ENCODE measurements around the gene RBM23. TPM values are rescaled to one million over a fixed set of nuclear protein-coding genes. Genes with fewer than 3 reads are reported as not detected.

The RBM23 gene
- total and polyA plus RNA-seq, 2 of the 8 experiments (the other 6 are each of a cell fraction or from before 2014, with no cell fraction given) = 41.2 to 43.3 TPM

DNA sequence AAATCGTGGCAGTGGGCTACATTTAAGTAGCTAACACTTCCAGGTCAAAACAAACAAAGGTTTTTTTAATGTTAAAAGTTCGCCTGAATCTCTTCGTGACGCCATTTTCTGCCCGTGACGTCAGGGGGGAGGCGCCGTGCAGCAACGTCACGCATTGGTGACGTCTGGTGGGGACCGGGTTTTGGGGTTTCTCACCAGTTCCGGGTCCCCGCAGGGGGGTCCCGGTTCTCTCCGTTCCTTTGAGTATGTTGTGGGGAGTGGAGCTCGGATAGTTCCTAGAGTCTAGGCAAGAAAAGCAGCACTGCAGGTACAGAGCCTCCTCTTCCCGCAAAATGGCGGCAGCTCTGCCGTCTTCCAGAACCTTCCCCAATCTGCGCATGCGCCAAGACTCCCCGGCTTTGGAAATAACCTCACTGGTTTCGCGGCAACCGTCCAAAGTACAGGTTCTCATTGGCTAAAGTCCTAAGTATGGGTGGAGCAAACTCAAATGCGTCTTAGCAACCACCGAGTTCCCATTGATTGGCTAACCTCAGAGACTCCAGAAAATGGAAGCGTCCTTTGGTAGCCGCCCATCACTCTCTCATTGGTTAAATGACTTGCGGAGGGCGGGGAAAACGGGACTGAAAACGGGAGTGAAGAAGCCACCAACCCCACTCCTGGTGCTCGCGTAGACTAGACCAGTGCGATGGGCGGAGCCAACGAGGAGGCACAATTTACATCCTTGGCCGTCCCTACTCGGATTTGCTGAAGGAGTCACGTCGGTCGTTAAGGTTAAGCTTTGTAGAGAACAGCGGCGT is at the start of gene RBM23 (continued):
- TF ChIP-seq TAF7 (optimal IDR thresholded peaks at IDR 0.05; ENCODE audit: borderline replicate concordance, low read depth, low read length) = no peak
- no peak; the same call in 1 of the 2 replicates for TF ChIP-seq KDM1A (IDR thresholded peaks at IDR 0.05; ENCODE audit: borderline replicate concordance, low read length)
- TF ChIP-seq, protein P1, sequence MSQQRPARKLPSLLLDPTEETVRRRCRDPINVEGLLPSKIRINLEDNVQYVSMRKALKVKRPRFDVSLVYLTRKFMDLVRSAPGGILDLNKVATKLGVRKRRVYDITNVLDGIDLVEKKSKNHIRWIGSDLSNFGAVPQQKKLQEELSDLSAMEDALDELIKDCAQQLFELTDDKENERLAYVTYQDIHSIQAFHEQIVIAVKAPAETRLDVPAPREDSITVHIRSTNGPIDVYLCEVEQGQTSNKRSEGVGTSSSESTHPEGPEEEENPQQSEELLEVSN (IDR thresholded peaks at IDR 0.05) = no peak
- TF ChIP-seq POLR2A (IDR thresholded peaks at IDR 0.05; ENCODE audit: control extremely low read depth in 1 of 2, low read depth in 2 of 2, low read length in 2 of 2) = peak; percentile 80 to 98
- no peak for TF ChIP-seq RXRA (IDR thresholded peaks at IDR 0.05; ENCODE audit: insufficient read depth, low read depth, low read length)
- no peak for TF ChIP-seq SIX5 (IDR thresholded peaks at IDR 0.05; ENCODE audit: low read depth, low read length)
- TF ChIP-seq, protein P2, sequence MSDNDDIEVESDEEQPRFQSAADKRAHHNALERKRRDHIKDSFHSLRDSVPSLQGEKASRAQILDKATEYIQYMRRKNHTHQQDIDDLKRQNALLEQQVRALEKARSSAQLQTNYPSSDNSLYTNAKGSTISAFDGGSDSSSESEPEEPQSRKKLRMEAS (IDR thresholded peaks at IDR 0.05) = peak; percentile 14; the same call in 1 of the 2 replicates
- no peak for TF ChIP-seq FOSL1 (IDR thresholded peaks at IDR 0.05; ENCODE audit: insufficient read depth, low read depth, low read length)
- TF ChIP-seq MAFK (IDR thresholded peaks at IDR 0.05; ENCODE audit: low read depth, low read length) = no peak
- no peak for TF ChIP-seq POU5F1 (IDR thresholded peaks at IDR 0.05; ENCODE audit: low read depth, low read length)
- TF ChIP-seq, protein P3, sequence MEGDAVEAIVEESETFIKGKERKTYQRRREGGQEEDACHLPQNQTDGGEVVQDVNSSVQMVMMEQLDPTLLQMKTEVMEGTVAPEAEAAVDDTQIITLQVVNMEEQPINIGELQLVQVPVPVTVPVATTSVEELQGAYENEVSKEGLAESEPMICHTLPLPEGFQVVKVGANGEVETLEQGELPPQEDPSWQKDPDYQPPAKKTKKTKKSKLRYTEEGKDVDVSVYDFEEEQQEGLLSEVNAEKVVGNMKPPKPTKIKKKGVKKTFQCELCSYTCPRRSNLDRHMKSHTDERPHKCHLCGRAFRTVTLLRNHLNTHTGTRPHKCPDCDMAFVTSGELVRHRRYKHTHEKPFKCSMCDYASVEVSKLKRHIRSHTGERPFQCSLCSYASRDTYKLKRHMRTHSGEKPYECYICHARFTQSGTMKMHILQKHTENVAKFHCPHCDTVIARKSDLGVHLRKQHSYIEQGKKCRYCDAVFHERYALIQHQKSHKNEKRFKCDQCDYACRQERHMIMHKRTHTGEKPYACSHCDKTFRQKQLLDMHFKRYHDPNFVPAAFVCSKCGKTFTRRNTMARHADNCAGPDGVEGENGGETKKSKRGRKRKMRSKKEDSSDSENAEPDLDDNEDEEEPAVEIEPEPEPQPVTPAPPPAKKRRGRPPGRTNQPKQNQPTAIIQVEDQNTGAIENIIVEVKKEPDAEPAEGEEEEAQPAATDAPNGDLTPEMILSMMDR (IDR thresholded peaks at IDR 0.05; ENCODE audit: control extremely low read depth in 1 of 3, insufficient read depth in 1 of 3, low read depth in 1 of 3, low read length in 3 of 3) = no peak
- peak; percentile 96 for TF ChIP-seq PHF8 (conservative IDR thresholded peaks at IDR 0.05; ENCODE audit: low read depth, low read length)
- TF ChIP-seq GTF2F1 (IDR thresholded peaks at IDR 0.05; ENCODE audit: borderline replicate concordance, low read depth, low read length) = peak; percentile 21; the same call in 1 of the 2 replicates
- TF ChIP-seq BRCA1 (IDR thresholded peaks at IDR 0.05; ENCODE audit: low read depth, low read length) = peak; percentile 53; the same call in 1 of the 2 replicates
- peak; percentile 90 for TF ChIP-seq KDM4A (IDR thresholded peaks at IDR 0.05; ENCODE audit: low read depth, low read length, severe bottlenecking)
- TF ChIP-seq JUN (IDR thresholded peaks at IDR 0.05; ENCODE audit: low read depth, low read length) = no peak
- 0 out of 4 replicates have a peak, but pooled peaks of 1 of the 2 experiments have one; percentile 11 for TF ChIP-seq SIN3A (conservative IDR thresholded peaks at IDR 0.05 in 1 of 2, IDR thresholded peaks at IDR 0.05 in 1 of 2; ENCODE audit: low read depth in 1 of 2, low read length in 2 of 2)
- no peak for TF ChIP-seq TEAD4 (IDR thresholded peaks at IDR 0.05; ENCODE audit: low read depth, low read length)
- TF ChIP-seq SP2 (IDR thresholded peaks at IDR 0.05; ENCODE audit: low read length) = no peak
- TF ChIP-seq EP300 (IDR thresholded peaks at IDR 0.05; ENCODE audit: borderline replicate concordance in 1 of 2, low read depth in 2 of 2, low read length in 2 of 2) = no peak
